HG03520 (cell line): ENCODE data around the gene IL16.
A peak's percentile ranks its signal among the peaks of the same experiment; 100 is the strongest.

ENCODE experiments used
- ATAC-seq: cut with Tn5 transposase; IDR thresholded peaks from one replicate; pipeline ENCODE4 v1.9.1; 2021; ENCODE audit warnings: mild to moderate bottlenecking, moderate library complexity; ENCODE audit not compliant: unreplicated experiment

The IL16 gene

DNA sequence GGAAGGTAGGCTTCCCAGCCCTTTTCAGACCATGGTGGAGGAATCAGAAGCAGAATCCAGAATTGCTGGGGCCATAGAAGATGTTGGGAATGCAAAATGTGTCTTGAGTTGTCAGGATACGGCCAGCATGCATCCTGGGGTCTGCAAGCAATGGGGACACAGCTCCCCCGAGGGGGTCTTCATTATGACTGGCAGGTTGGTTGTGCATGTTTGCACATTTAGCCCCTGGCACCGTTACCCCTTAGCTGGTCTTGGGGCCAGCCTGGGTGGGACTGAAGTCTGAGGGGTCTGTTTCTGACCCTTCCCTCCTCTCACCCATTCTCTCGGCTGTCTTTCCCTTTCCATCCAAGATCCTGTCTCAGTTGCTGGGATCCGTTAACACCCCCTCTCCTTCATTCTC, 76.5 kb downstream of the IL16 start:
- ATAC-seq: no peak

DNA sequence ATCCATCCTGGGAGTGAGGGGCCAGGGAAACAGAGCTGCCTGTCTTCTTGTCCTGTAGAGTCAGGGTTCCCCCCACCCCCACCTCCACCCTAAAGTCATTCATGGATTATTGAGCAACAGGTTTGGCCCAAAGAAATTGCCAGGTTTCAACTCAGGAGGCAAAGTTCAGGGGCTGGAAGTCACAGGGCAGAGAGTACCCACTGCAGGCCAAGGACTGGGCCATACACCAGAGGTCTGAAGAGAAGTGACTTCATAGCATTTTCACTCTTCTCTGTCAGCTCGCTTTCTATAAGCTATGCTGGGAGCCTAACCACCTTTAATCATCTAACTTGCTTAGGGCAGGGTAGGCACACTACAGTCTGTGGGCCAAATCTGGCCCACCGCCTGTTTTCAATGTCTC, 77.2 kb downstream of the IL16 start:
- no peak for ATAC-seq

DNA sequence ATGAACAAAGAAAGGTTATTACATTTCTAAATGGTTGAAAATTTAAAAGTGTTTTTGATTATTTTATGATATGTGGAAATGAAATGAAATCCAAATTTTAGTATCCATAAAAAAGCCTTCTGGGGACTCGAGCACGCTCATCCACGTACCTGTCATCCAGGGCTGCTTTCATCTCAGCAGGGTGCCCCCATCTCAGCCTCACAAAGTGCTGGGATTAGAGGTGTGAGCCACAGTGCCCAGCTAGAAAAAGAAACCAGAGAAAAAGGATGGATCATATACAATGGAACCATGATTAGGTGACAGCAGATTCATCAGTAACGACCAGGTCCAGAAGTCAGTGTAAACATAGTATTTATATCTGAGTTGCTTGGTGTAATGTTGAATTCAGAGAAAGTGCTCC, 77.6 kb downstream of the IL16 start:
- no peak for ATAC-seq

DNA sequence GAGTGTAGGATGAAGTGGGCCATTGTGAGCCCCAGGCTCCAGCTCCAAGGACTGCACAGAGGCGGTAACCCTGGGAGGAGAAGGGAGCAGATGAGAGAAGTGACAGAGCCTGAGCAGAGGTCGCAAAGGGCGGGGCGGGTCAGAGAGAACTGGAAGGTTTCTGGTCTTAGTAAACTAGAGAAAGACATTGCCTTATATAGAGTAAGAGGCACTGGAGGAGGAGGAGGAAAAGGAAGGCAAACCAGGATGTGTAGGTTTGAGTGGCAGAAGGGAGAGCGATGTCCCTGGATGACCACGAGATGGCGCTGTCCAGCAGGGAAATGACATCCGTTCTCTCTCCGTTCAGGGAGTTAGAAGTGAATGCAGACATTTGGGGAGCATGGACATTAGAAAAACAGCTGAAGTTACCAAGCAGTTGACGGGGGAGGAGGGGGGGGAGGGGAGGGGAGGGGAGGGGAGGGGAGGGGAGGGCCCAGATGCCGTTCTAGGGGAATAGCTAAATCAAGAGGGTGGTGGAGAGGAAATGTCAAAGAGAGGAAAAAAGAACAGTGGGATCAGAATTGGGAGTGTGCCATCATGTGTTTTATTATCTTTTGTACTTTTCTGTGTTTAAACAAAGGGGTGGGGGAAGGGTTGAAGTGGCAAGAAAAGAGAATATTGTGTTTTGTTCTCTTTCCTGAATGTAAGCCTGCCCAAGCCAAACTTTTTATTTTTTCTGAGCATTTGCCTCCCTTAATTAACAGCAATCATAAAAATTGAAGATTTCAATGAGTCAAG, 78.4 kb downstream of the IL16 start:
- ATAC-seq: peak; percentile 88

DNA sequence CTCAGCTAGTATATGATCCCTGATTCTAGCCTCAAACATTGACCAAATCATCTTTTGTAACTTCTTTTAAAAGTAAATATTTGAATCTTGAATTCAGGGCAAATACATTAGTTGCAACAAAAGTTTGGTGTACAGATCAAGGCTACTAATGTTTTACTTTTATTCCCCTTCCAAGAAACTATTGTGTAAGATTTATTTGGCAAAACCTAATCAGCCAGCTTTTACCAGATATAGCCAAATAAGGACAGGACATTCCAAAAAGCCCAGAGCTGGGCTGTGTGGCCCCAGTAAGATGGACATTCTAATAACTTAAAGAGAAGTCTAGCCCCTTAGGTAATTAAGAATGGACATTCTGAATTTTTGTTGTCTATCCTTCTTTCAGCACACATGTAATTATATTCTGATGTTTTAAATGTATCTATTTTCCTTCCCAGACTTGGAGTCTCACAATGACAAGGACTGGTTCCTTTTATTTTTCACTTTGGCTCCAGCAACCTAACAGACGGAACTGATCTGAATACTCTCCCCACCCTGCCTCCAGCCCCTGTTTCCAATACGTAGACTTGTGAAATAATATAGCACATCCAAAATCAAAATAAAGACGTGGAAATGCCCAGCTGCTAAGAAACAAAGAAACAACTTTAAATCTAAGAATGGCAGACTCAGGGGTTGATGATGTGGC, 79.2 kb downstream of the IL16 start:
- ATAC-seq: no peak

DNA sequence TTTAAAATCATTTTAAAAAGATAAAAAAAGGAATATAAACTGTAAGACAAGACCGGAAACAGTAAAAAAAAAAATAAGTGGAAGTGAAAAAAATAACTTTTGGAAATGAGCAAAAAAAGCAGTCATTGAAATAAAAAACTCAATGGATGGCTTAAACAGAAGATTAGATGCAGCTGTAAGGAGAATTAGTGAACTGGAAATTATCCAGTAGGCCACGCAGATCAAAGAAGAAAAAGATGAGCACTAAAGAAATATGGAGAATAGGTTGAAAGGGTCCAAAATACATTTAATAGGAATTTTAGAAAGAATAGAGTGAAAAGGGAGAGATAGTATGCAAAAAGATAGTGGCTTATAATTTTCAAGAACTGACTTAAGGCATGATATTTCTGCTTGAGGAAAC, 80.3 kb downstream of the IL16 start:
- no peak for ATAC-seq

DNA sequence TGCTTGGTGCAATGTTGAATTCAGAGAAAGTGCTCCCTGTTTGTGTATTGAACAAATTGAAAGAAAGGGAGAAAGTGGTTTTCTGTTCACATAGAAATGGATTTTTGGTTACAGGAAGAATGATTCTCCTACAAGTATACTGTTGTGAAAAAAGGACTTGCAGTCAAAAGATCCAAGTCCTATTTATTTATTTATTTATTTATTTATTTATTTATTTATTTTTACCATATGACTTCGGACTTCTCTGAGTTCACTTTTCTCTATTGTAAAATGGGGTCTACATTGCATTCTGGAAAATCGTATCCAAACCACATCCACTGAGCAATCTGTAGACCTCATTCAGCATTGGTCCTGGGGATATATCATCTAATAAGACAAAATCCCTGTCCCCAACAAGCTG, 81.2 kb downstream of the IL16 start:
- ATAC-seq: no peak

DNA sequence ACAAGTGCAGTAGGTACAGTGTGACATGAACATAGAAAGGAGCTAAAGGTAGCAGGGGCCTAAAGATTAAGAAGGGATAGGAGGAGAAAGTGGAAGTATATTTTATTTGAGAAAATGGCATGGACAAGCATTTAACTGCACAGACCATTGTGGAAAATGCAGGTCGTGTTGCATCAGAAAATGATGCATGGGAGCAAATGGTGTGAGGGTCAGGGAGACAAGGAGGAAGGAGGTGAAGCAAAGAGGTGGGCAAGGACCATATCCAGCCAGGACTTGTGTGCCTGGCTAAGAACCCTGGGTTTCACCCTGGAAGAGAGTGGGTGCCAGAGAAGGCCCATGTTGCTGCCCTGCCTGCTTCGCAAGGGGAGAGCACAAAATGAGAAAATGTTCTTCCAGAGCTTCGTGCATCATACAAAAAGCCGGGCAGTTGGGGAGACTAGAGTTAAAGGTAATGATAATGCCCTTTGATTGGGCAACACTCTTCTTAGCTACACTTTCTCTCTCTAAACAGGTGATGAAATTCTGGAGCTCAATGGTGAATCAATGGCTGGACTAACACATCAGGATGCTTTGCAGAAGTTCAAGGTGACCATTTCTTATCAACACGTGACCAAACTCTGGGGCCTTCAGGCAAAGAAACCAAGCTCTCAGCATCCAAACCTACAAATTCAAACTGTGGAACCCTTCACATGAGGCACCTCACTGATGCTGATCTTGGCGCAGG, 81.8 kb downstream of the IL16 start:
- ATAC-seq: no peak

DNA sequence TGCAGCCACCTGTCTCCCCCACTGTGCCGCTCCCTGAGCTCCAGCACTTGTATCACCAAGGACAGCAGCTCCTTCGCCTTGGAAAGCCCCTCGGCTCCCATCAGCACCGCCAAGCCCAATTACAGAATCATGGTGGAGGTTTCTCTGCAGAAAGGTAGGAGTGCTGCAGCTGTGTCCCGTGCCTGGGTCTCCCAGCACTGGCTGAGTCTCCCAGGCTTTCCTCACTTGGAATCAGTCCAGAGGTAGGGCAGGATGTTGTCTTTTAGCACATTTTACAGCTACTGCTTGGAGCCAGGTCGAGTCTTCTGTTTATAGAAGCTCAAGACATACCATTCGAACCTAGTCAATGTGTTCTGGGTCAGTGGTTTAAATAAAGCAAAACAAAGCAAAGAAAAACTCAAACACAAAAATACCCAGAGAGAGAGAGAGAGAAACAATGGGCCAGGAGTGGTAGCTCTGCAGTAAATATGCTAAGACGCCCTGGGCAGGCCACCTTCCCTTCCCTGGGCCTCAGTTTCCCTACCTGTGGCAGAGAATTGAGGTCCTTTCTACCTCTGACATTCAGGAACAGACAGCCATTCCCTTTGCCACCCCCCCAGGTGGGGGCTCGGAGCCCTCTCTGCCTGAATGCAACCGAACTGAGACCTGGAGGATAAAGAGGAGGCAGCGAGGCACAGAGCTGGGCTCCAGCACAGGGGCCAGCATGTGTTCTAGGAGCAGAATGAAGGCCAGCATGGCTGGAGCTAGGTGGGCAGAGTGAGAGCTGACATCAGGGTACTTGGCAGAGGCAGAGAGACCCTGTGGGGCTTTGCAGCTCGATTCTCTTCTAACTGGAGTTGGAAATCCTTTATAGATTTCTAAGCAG, 83.2 kb downstream of the IL16 start:
- no peak for ATAC-seq

DNA sequence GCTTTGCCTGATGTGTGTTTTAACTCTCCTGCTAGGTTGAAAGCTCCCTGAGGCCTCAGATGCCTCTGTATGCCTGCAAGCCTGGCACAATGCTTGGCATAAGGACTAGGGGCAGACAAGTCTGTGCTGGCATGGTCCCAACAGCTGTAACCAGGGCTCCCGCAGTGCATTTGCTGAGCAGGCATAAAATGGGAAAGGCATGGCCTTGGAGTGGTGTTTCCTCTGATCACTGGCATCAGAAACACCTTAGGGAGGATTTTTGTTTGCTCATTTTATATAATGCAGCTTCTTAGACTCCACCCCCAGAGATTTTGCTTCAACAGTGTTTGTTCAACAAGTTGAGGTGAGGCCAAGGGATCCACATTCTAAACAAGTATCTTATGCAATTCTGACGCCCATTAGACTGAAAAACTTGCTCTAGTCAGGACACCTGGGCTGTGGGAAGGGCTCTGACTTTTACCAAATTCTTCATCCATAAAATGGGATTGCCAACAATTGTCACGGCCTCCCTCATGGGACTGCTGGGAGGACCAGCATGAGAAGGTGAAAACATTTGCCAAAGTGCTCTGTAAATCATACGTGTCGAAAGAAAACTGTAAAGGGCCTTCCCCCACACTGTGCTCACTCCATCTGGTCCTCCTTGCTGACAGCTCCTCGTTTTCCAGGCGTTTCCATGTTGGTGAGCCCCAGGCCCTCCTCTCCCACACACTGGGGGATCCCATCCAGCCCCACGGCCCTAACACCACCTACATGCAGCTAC, 84.2 kb downstream of the IL16 start:
- no peak for ATAC-seq

DNA sequence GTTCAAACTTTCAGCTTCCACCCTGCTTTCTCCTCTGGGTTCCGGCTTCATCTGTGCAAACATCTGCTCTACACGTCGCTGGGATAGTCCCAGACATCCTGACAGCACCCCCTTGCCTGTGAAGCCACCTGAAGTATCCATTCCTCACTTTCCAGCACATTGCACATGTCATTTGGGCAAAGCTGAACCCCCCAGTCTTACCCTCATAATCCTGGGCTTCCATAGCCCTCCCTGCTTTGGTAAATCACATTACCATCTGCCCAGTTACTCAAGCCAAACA, 84.7 kb downstream of the IL16 start:
- ATAC-seq: no peak

DNA sequence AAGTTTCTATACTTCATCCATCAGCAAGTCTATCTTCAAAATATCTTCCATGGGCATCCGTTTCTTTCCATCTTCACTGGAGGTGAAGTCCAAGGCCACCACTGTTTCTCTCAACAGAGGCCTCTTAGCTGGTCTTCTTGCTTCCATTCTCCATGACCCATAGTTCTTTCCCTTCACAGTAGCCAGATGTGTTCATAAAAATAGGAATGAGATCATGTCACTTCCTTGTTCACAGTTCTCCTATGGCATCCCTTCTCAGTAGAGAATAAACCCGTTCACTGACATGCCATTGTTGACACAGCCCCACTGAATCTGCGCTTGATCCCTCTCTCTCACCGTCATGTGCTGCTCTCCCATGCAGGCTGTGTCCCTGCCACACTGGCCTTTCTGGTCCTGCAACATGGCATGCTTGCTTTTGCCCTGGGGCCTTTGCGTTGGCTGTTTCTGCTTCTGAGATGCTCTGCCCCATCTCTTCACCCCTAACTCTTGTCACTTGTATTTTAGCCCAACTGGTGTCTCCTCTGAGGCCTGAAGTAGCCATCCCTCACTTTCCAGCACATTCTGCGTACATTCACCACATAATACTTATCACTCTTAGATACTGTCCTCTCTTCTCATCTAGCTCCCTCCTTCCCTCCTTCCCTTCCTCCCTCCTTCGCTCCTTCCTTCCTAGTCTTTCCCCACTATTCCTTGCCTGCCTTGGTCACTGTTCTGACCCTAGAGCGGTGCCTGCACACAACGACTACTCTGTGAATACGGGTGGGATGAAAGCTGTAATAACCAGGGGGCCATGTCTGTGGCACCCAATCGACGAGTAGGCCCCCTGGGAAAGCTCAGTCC, 85.3 kb downstream of the IL16 start:
- ATAC-seq: no peak

DNA sequence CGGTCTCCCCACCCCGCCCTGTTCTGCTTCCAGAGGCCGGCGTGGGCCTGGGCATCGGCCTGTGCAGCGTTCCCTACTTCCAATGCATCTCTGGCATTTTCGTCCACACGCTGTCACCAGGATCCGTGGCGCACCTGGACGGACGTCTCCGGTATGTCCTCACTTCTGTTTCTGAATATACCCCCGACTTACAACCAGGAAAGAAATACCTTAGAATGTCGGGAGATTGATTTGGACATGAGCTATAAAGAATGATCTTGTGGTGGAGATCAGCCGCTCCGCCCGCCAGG, 85.9 kb downstream of the IL16 start:
- ATAC-seq: no peak

DNA sequence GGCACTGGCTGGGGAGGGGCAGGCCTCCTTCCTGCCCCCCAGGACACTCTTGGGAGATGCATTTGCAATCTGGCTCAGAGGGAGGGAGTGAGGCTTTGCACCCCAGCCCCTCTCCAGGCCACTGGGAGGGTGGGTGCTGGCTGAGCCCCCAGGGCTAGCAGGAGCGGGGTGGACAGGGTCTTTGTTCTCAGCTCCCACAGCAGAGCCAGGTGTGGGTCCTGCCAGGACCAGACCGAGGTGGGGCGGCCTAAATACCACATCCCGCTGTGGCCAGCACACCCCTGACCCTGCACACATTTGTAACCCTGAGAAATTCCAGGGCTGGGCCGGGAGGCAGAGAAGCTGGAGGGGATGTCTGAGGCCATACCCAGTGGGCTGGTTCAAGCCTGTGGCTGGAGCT, 86.2 kb downstream of the IL16 start:
- ATAC-seq: no peak

DNA sequence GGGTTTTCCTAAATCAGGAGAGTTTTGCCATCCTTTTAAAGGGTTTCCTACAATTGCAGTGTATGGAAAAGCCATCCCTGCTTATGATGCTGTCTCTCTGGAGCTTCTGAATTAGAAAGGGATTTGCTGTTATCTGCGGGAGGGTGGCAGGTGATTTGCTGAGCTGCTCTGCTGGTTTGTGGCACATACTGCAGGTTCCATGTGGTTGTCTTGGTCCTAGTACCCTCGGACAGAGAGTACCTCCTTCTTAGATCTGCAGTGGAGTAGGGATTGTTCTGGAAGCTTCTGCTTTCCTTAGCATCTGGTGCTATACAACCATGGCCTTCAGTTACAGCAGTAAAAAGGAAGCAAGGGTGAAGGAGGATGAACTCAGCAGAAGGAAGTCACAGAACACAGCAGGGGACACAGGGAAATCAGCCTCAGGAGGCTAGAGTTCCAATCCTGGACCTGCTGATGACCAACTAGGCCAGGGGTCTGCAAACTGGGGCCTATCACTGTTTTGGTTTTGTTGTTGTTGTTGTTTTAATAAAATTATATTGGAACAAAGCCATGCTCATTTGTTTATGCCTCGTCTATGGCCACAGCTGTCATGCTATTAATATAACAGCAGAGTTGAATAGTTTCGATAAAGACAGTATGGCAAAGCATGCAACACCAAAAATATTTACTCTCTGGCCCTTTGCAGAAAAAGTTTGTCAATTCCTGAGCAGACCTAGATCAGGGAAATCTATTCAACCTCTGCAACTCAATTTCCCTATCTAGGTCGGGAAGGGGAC, 87.8 kb downstream of the IL16 start:
- ATAC-seq: no peak

DNA sequence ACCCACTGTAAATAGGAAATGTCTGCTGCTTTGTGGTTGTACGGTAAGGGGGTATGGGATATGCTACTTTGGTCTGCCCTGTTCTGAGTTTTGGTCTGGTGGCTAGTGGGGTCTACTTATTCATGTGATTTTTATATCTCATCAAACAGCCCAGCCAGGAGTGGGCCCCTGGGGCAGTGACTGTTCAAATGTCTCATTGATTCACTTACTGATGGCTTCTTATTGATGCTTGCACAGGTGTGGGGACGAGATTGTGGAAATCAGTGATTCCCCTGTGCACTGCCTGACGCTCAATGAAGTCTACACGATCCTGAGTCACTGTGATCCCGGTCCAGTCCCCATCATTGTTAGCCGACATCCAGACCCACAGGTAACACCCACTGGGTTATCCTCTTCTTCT, 88.8 kb downstream of the IL16 start:
- ATAC-seq: no peak

DNA sequence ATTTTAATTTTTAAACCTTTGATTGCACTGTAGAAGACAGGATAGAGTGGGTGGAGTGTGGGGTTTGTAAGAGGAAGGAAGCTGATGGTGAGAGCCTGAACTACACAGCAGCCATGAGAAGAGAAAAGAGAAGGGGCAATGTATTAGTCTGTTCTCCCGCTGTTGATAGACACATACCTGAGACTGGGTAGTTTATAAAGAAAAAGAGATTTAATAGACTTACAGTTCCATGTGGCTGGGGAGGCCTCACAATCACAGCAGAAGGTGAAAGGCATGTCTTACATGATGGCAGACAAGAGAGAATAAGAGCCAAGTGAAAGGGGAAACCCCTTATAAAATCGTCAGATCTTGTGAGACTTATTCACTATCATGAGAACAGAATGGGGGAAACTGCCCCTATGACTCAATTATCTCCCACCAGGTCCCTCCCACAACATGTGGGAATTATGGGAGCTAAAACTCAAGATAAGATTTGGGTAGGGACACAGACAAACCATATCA, 90.0 kb downstream of the IL16 start:
- no peak for ATAC-seq

DNA sequence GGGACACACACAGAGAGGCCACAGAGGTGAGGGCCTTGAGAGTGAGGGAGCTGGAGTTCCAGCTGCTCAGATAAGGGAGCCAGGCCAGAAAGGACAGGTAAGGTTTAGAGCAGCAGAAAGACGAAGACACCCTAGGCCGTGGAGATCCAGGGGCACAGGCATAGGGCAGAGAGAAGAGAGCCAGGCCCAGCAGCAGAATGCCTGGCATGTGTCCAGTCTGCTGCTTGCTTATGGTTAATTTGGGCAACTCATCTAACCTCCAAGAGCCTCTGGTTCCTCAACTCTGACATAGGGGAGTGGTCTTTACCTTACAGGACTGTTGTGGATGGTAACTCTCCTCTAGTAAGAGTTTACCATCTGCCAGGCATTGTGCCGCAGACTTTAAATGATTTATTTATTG, 91.4 kb downstream of the IL16 start:
- no peak for ATAC-seq

DNA sequence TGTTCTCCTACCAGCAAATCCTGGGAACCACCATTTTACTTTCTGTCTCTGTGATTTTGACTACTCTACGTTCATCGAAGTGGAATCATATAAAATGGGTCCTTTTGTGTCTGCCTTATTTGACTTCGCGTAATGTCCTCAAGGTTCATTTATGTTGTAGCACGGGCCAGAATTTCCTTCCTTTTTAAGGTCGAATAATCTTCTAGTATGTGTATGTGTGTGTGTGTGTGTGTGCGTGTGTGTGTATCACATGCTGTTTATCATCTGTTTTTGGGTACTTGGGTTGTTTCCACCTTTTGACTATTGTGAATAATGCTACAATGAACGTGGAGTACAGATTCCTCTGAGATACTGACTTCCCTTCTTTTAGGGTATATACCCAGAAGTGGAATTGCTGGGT, 91.9 kb downstream of the IL16 start:
- no peak for ATAC-seq
